ENCODE measurements around the gene GRID2. TPM values are rescaled to one million over a fixed set of nuclear protein-coding genes. Genes with fewer than 3 reads are reported as not detected.

GRID2 gene
- total and polyA plus RNA-seq, 9 of the 15 experiments (the other 6 are each of a cell fraction or from before 2014, with no cell fraction given): 0.04 TPM; not detected in 7

DNA sequence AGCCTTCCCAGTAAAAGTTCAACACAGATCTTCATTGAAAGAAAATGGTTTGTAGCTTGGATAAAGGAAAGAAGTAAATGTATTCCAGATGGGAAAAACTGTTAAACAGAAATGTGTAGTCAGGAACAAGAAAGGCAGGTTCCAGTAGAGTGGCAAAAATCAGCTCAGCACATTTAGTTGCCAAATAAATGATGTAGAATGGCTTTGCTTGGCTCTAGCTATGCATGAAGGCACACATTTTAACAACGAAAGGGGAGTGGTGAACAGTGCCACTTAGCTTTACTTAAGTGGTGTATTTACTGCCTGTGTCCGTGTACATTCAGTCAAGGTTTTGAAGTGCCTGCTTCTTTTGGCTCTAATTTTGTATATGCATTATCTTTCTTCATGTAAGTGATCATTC is 880.3 kb downstream of the GRID2 start:
- BruUV-seq (replicated peaks): no TSS peak
- WGBS (ENCODE audit: insufficient coverage, low coverage, missing lambda C conversion rate): 0% methylated on average over 2 of the region's 2 CpGs

DNA sequence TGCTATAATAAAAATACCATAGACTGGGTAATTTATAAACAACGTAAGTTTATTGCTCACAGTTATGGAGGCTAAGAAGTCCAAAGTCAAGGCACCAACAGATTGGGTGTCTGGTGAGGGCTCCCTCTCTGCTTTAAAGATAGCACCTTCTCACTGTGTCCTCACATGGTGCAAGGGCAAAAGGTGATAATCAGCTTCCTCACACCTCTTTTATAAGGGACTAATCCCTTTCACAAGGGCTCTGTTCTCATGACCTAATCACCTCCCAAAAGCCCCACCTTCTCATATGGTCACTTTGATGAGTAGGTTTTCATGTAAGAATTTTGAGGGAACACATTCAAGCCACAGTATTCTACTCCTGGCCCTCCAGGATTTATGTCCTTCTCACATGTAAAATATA is 883.1 kb downstream of the GRID2 start:
- Histone ChIP-seq H3K9me3 (replicated peaks; ENCODE audit: control insufficient read depth, insufficient read depth, low read depth, low read length) (no peaks in the 10 kb centered on the region), H3K4me2 (ENCODE audit: insufficient read depth, low read length) (no peak overlapping the region), H2AFZ (ENCODE audit: low read depth, low read length) (no peak overlapping the region), H3K79me2 (ENCODE audit: control insufficient read depth, insufficient read depth, low read length) (no peaks in the 10 kb centered on the region), H3K36me3 (ENCODE audit: control insufficient read depth, insufficient read depth, low read length) (no peaks in the 10 kb centered on the region), H4K20me1 (replicated peaks; ENCODE audit: control insufficient read depth, insufficient read depth, low read length) (no peaks in the 10 kb centered on the region), H3K27ac (ENCODE audit: extremely low read depth, low read depth, low read length) (no peak overlapping the region), H3K27me3 (ENCODE audit: control insufficient read depth in 2 of 2, insufficient read depth in 2 of 2, low read length in 2 of 2) (no peaks in the 10 kb centered on the region), H3K4me1 (replicated peaks in 1 of 2; ENCODE audit: control insufficient read depth in 2 of 2, insufficient read depth in 2 of 2, low read length in 2 of 2) (no peaks in the 10 kb centered on the region), H3K9me1 (ENCODE audit: control insufficient read depth, insufficient read depth, low read length) (no peaks in the 10 kb centered on the region), H3K9ac (ENCODE audit: insufficient read depth in 1 of 2, low read depth in 2 of 2, low read length in 2 of 2) (no peak overlapping the region), H3K4me3 (no peak overlapping the region)
- BruUV-seq (replicated peaks): no TSS peak
- FAIRE-seq (no peak), ATAC-seq (no peak), DNase-seq (ENCODE audit: extremely low read depth in 1 of 4, low spot score in 3 of 4) (no peak)
- in situ Hi-C loops (cut with MboI): no loop called here
- POLR2A ChIA-PET: no interaction called here
- 6% methylated on average over 1 of the region's 1 CpG for WGBS (ENCODE audit: insufficient coverage, low coverage, missing lambda C conversion rate)
- intact Hi-C loops (cut with micrococcal nuclease): no loop called here
- CTCF ChIA-PET (ENCODE audit: low intra/inter-chr PET ratio): no interaction called here
- TF ChIP-seq KDM1A (IDR thresholded peaks at IDR 0.05) (no peak), TFAM (CRISPR knock-in tag; conservative IDR thresholded peaks at IDR 0.05) (no peak), PHF21A (IDR thresholded peaks at IDR 0.05; ENCODE audit: borderline replicate concordance, low read depth) (no peak), IRF2 (CRISPR knock-in tag; IDR thresholded peaks at IDR 0.05) (no peak), DIDO1 (tag; IDR thresholded peaks at IDR 0.05; ENCODE audit: low read depth) (no peak), KAT8 (IDR thresholded peaks at IDR 0.05; ENCODE audit: low read depth) (no peak), ZNF212 (CRISPR knock-in tag; IDR thresholded peaks at IDR 0.05) (no peak), ZNF143 (CRISPR knock-in tag; IDR thresholded peaks at IDR 0.05) (no peak), PURB (CRISPR knock-in tag; IDR thresholded peaks at IDR 0.05; ENCODE audit: low read depth) (no peak), ZNF133 (CRISPR knock-in tag; IDR thresholded peaks at IDR 0.05) (no peak), ELF4 (CRISPR knock-in tag; IDR thresholded peaks at IDR 0.05) (no peak), STAT5A (IDR thresholded peaks at IDR 0.05; ENCODE audit: borderline replicate concordance, low read length) (no peak), ZNF445 (CRISPR knock-in tag; IDR thresholded peaks at IDR 0.05; ENCODE audit: low read depth) (no peak)
- TF ChIP-seq, protein P1, sequence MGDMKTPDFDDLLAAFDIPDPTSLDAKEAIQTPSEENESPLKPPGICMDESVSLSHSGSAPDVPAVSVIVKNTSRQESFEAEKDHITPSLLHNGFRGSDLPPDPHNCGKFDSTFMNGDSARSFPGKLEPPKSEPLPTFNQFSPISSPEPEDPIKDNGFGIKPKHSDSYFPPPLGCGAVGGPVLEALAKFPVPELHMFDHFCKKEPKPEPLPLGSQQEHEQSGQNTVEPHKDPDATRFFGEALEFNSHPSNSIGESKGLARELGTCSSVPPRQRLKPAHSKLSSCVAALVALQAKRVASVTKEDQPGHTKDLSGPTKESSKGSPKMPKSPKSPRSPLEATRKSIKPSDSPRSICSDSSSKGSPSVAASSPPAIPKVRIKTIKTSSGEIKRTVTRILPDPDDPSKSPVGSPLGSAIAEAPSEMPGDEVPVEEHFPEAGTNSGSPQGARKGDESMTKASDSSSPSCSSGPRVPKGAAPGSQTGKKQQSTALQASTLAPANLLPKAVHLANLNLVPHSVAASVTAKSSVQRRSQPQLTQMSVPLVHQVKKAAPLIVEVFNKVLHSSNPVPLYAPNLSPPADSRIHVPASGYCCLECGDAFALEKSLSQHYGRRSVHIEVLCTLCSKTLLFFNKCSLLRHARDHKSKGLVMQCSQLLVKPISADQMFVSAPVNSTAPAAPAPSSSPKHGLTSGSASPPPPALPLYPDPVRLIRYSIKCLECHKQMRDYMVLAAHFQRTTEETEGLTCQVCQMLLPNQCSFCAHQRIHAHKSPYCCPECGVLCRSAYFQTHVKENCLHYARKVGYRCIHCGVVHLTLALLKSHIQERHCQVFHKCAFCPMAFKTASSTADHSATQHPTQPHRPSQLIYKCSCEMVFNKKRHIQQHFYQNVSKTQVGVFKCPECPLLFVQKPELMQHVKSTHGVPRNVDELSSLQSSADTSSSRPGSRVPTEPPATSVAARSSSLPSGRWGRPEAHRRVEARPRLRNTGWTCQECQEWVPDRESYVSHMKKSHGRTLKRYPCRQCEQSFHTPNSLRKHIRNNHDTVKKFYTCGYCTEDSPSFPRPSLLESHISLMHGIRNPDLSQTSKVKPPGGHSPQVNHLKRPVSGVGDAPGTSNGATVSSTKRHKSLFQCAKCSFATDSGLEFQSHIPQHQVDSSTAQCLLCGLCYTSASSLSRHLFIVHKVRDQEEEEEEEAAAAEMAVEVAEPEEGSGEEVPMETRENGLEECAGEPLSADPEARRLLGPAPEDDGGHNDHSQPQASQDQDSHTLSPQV (IDR thresholded peaks at IDR 0.05): no peak

More for the DNA sequence above, 880.3 kb downstream of the GRID2 start:
- in situ Hi-C loops (cut with MboI): no loop called here
- Histone ChIP-seq H2AFZ (ENCODE audit: low read depth, low read length) (no peak overlapping the region), H3K4me2 (ENCODE audit: insufficient read depth, low read length) (no peak overlapping the region), H3K79me2 (ENCODE audit: control insufficient read depth, insufficient read depth, low read length) (no peaks in the 10 kb centered on the region), H3K9me3 (replicated peaks; ENCODE audit: control insufficient read depth, insufficient read depth, low read depth, low read length) (no peaks in the 10 kb centered on the region), H4K20me1 (replicated peaks; ENCODE audit: control insufficient read depth, insufficient read depth, low read length) (no peaks in the 10 kb centered on the region), H3K9me1 (ENCODE audit: control insufficient read depth, insufficient read depth, low read length) (no peaks in the 10 kb centered on the region), H3K36me3 (ENCODE audit: control insufficient read depth, insufficient read depth, low read length) (no peaks in the 10 kb centered on the region), H3K27me3 (ENCODE audit: control insufficient read depth in 2 of 2, insufficient read depth in 2 of 2, low read length in 2 of 2) (no peaks in the 10 kb centered on the region), H3K4me3 (no peak overlapping the region), H3K9ac (ENCODE audit: insufficient read depth in 1 of 2, low read depth in 2 of 2, low read length in 2 of 2) (no peak overlapping the region), H3K4me1 (replicated peaks in 1 of 2; ENCODE audit: control insufficient read depth in 2 of 2, insufficient read depth in 2 of 2, low read length in 2 of 2) (no peaks in the 10 kb centered on the region), H3K27ac (ENCODE audit: extremely low read depth, low read depth, low read length) (no peak overlapping the region)
- TF ChIP-seq SRSF3 (IDR thresholded peaks at IDR 0.05; ENCODE audit: insufficient read depth, low read length) (no peak), ZNF707 (CRISPR knock-in tag; conservative IDR thresholded peaks at IDR 0.05) (no peak), MXI1 (IDR thresholded peaks at IDR 0.05; ENCODE audit: low read depth, low read length) (no peak), HOXB6 (CRISPR knock-in tag; IDR thresholded peaks at IDR 0.05; ENCODE audit: borderline replicate concordance) (no peak)
- no peak for DNase-seq (ENCODE audit: extremely low read depth in 1 of 4, low spot score in 3 of 4)
- intact Hi-C loops (cut with micrococcal nuclease): no loop called here
- POLR2A ChIA-PET: no interaction called here
- ATAC-seq: no peak
- FAIRE-seq: no peak
- CTCF ChIA-PET (ENCODE audit: low intra/inter-chr PET ratio): no interaction called here
